HG02885 (cell line): ENCODE results near the gene MYOD1.
A peak's percentile ranks its signal among the peaks of the same experiment; 100 is the strongest.

ENCODE experiments used
- ATAC-seq: cut with Tn5 transposase; IDR thresholded peaks from one replicate; pipeline ENCODE4 v1.9.1; 2021; ENCODE audit warnings: mild to moderate bottlenecking; ENCODE audit not compliant: unreplicated experiment, poor library complexity

MYOD1 gene

DNA sequence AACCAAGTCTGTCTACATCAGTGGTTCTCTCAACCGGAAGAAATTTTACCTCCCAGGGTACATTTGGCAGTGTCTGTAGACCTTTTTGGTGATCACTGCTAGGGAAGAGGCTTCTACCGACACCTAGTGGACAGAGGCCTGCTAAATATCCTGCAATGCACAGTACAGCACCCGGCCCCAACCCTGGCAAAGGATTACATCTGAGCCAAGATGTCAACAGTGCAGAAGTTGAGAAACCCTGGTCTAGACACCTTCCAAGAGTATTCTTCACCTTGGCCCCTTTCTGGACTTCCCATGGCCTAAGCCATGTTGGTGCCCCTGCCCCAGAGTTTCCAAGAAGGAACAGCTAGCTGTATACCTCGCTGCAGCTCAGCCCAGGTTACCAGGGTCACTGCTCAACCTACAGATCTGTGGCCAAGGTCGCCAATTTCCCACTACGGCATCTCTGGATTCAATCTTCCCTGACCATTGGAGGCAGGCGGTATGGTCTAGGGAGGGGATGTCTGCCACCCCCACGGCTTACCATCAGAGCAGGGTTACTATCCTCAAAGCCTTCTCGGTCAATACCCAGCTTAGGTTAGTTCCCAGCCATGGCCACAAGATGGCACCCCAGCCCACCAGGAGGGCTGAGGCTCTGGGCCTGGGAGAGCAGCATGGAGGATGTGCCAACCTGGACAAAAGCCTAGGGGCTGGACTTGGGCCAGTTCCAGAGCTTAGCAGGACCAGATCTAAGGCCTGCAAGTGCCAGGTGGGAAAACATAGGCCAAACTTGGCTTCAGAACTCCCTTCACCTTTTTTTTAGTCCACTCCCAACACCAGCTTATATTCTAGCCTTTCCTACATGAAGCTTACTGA is 11.5 kb downstream of the MYOD1 start:
- ATAC-seq: peak; percentile 84

DNA sequence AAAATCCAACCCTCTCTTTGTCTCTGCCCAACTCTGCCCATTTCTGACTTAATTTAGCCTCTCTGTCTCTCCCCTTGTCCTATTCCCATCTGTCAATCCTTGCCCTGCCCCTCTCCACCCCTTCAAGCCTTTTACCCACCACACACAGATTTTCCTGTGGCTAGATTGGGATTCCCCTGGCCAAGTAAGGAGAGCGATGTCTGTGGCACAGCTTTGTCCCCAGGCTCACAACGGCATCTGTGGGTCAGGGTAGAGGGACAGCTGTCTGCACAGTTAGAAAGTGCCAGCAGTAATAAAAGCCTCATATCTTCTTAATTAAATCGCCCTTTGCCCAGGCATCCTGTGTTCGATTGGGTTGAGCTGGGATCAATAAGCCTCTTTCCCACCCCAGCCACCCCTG is 13.9 kb downstream of the MYOD1 start:
- ATAC-seq: no peak

DNA sequence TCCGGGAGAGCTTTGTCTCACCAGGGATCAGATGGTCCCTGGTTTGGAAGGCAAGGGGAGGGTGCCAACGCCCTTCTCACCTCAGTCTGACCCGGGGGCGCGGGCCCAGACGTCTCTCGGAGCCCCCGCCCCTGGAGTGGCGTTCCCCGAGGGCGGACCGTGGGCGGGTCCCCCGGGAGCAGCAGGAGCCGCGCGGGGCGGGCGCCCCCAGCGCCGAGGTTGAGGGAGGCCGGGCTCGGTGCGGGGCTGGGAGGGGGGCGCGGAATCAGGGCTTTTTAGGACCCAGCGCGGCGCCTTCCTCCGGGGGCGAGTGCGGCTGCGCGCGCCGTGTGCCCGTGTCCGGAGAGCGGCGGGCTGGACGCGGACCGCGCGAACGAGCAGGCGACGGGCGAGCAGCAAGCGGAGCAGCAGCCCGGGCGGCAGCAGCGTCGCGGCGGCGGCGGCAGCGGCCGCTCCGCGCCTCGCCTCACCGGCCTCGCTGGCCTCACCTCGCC is 15.1 kb downstream of the MYOD1 start, which contains the start of gene KCNC1:
KCNC1 (plus strand) TSS at position 364 of the 494 bp plus-strand sequence. CDS start 1,222 bp downstream, outside the sequence.
- ATAC-seq: peak; percentile 37

DNA sequence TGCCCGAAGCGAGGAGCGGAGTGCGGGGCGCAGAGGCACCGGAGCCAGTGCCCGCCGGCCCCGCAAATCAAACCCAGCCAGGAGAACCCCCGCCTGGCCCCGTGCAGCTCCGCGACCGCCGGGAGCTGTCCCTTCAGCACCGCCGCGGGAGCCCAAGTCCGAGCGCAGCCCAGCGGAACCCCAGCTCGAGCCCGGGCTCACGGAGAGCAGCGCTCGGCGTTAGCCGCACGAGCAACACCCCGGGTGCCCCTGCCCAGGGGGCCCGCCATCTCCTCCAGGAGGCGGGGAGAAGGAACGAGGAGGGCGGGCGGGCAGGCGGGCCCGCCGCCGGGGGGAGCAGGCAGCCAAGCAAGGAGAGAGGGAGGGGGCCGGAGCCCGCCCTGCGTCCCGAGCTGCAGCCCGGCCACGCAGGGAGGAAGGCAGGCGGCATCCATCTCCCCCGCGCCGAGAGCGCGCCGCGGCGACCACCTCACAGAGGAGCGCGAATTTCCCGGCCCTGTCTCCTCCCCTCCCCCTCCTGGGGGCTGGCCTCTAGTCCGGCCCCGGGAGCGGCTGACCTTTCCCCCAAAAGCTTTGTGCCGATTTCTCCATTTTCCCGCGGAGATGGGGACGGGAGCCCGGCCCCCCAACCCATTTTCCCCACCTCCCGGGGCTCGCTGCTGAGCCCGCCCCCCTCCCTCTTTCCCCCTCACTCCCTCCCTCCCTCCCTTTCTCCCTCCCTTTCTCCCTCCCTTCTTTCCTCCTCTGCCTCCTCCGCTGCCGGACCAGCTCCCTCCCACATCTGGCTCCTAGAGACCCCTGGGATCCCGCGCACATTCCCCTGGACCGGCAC is 15.8 kb downstream of the MYOD1 start:
- ATAC-seq: peak; percentile 53

GRCh38 chr11:17735818-17736578 is 16.6 kb downstream of the MYOD1 start:
- ATAC-seq: no peak

- no peak for ATAC-seq
Observed at GRCh38 chr11:17736579-17736893, 17.2 kb downstream of the MYOD1 start.

DNA sequence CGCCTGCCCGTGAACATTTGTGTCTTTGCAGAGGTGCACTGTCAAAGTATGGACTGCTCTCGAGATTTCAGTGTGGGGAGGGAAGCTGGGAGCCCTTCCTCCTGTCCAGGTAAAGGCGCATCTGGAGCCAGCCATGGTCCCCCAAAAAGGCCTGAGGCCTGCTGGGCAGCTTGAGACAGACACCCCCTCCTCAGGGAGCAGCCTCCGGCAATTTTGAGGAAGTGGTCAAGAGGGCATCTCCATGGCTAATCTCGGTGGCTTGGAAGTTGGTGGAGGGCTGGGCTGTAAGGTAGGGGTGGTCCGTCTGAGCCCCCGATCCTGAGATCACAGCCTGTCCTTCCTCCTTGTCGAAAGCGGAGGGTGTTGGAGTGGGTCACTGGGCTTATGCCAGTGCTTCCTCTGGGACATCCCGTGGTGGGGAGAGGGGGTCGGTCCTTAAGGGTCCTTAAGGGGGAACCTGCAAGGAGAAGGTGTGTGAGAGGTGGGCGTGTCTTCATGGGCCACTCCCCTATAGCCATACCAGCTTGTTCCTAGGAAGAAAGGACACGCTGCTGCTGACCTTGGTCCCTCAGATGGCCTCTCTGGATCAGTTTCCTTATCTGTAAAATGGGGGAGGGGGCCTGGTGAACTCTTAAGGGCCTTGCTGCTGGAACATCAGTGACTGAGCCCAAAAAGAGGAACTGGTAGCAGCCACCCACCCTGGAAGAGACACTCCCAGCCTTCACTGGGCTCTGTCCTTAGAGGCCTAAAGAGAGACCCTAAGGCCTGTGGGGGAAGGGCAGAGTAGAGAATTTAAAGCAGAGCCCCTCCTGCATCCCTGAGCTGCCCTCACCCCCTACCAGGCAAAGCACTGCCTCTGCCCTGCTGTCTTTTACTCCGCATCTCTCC is 17.8 kb downstream of the MYOD1 start:
- ATAC-seq: no peak

- ATAC-seq: no peak
Observed at GRCh38 chr11:17738151-17738973, 19.0 kb downstream of the MYOD1 start.

- ATAC-seq: no peak
Observed at GRCh38 chr11:17739945-17740338, 20.6 kb downstream of the MYOD1 start.

DNA sequence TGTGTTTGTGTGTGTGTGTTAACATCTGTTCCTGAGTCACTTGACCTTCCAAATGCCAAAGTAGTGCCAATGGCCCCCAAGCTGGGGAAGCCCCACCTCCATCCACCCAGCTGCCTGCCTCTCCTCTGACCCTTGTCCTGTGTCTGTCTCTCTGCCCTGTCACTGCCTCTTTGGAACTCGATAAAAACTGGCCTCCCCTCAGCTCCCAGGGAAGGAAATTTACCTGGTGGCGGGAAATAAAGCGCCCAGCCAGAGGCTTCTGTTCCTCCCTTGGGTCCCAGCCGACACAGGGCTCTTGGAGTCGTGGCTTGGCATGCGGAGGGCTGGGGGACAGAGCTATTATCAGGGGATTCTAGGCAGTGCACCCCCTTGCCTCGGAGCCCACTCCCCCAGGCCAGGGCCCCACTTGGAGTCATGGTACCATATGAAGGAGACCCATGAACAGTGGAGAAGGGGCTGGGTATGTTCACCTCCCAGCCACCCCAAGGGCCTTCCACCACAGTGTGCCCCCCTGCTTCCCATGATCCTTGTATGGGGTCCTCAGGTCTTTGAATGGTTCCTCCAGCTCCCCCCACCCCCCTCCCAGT is 21.4 kb downstream of the MYOD1 start:
- ATAC-seq: no peak

DNA sequence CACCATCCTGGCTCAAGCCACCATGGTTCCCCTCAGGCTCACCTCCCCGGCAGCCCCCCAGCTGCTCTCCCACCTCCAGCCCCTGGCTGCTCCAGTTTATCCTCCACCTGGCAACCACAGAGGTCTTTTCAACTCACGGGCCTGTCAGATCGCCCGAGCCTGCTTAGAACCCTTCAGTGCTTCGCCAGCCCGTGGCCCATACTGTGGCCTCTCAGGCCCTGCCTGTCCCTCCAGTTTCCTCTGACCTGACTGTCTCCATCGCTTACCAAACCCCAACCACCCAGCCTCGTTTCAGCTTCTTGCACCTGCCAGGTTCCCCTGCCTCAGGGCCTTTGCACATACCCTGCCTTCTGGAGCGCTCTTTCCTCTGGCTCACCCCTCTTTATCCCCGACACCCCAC is 22.1 kb downstream of the MYOD1 start:
- ATAC-seq: no peak

GRCh38 chr11:17742019-17742418 is 22.6 kb downstream of the MYOD1 start:
- ATAC-seq: no peak

DNA sequence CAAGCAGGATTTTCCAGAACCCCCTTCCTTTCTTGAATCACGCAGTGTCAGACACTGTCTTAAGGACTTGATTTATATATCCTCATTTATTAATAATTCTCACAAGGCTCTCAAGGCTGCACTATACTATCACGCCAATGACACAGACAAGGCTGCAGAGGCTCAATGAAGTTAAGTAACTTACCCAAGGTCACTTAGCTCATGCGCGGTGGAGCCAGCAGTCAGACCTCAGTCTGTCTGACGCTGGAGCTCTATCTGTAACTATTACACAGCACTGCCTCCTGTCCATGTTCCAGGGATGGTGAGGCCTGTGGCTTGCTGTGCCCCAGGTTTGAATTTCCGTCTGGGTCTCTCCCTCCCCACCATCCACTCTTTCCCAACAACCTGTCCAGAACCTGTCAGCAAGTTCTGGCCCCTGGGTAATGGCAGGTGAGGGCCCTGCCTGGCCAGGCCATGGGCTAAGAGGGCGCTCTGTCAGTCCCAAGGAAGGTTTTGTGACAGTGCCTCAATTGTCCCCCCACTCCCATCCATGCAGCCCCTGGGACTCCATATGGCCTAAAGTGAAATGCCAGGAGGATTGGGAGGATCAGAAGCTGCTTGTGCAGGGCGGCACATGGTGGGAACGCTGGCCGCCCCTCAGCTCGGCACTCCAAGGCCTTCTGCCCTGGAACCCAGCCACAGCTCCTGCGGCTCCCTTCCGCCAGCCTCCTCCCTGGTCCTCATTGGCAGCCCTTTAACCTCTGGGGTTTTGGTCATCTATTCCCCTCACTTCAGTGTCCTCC is 23.8 kb downstream of the MYOD1 start:
- ATAC-seq: no peak

- no peak for ATAC-seq
Observed at GRCh38 chr11:17743808-17744119, 24.4 kb downstream of the MYOD1 start.

- ATAC-seq: no peak
Observed at GRCh38 chr11:17744151-17744940, 25.0 kb downstream of the MYOD1 start.

DNA sequence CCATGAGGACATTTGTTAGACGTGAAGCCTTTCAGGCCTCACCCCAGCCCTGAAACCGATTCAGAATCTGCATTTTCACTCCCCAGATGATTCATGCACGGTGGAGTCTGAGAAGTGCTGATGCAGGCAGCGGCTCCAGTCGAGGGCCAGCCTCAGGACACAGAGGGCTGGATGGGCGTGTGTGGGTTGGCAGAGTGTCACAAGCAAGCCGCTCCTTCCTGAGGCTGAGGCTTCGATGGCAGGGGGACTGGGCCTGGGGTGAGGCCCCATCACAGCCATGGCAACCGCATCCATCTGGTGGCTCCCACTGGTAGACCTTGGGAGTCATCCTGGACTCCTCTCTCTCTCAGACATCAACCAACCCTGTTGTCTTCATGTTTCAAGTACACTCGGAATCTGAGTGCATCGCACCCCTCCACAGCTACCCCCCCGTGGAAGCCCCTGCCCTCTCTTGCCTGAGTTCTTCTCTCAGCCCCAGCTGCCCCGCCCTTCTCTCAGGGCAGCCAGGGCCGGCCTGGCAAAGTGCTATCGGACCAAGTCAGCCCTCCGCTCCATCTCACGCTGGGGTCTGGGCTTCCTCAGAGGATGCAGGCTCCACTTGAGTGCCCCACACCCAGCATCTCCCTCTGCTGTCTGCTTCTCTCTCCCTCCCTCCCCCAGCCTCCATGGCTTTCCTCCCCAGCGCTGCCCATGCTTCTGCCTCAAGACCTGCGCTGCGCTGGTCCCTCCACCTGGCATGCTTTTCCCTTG is 25.8 kb downstream of the MYOD1 start:
- no peak for ATAC-seq
